H9 (cell line): ENCODE measurements around the gene GSTM3. TPM values are rescaled to one million over a fixed set of nuclear protein-coding genes. Genes with fewer than 3 reads are reported as not detected.

Source experiments
- DNase-seq: peaks from one replicate; pipeline ENCODE4 v3.0.0-alpha.2; 2017
- H2AFZ ChIP-seq: one replicate; pipeline ENCODE4 v1.6.1; 2013; ENCODE audit warnings: mild to moderate bottlenecking, low read length, control low read depth, moderate library complexity
- H2AK5ac ChIP-seq: 2 replicates; pipeline ENCODE4 v1.6.1; 2013; ENCODE audit warnings: low read length, control low read depth, mixed read lengths; ENCODE audit not compliant: insufficient read length
- H2BK120ac ChIP-seq: one replicate; pipeline ENCODE4 v1.6.1; 2013; ENCODE audit warnings: low read depth, mild to moderate bottlenecking, low read length, control low read depth, inconsistent platforms; ENCODE audit not compliant: poor library complexity, severe bottlenecking
- H2BK12ac ChIP-seq: 2 replicates; pipeline ENCODE4 v1.6.1; 2013; ENCODE audit warnings: low read length, control low read depth, mixed read lengths, low read depth; ENCODE audit not compliant: insufficient read length
- H2BK15ac ChIP-seq: 2 replicates; pipeline ENCODE4 v1.6.1; 2013; ENCODE audit warnings: low read depth, low read length, control low read depth
- H2BK20ac ChIP-seq: one replicate; pipeline ENCODE4 v1.6.1; 2013; ENCODE audit warnings: low read depth, mild to moderate bottlenecking, low read length, control low read depth, inconsistent platforms; ENCODE audit not compliant: poor library complexity, severe bottlenecking
- H2BK5ac ChIP-seq: 2 replicates; pipeline ENCODE4 v1.6.1; 2013; ENCODE audit warnings: low read length, control low read depth, mixed read lengths; ENCODE audit not compliant: insufficient read length
- H3K14ac ChIP-seq: 2 replicates; pipeline ENCODE4 v1.6.1; 2013; ENCODE audit warnings: low read length, control low read depth; ENCODE audit not compliant: insufficient read depth
- H3K18ac ChIP-seq: 2 replicates; pipeline ENCODE4 v1.6.1; 2013; ENCODE audit warnings: low read depth, mild to moderate bottlenecking, mixed read lengths, low read length, control low read depth; ENCODE audit not compliant: insufficient read length
- H3K23ac ChIP-seq: 2 replicates; pipeline ENCODE4 v1.6.1; 2013; ENCODE audit warnings: low read length, control low read depth, mixed read lengths, low read depth; ENCODE audit not compliant: insufficient read length
- H3K23me2 ChIP-seq: 2 replicates; pipeline ENCODE4 v1.6.1; 2013; ENCODE audit warnings: low read depth, mild to moderate bottlenecking, mixed read lengths, low read length, control low read depth; ENCODE audit not compliant: insufficient read length, poor library complexity, severe bottlenecking
- H3K27ac ChIP-seq: 2 replicates; pipeline ENCODE4 v1.5.1; 2013; ENCODE audit warnings: low read length, control low read depth, mixed read lengths, low read depth; ENCODE audit not compliant: insufficient read length
- H3K27me3 ChIP-seq: 2 replicates; pipeline ENCODE4 v1.6.1; 2013; ENCODE audit warnings: low read length, control low read depth, inconsistent platforms; ENCODE audit not compliant: insufficient read depth
- H3K4ac ChIP-seq: 2 replicates; pipeline ENCODE4 v1.6.1; 2013; ENCODE audit warnings: low read depth, mild to moderate bottlenecking, control low read depth, inconsistent platforms, low read length, moderate library complexity
- H3K4me1 ChIP-seq: 2 replicates; pipeline ENCODE4 v1.6.1; 2013; ENCODE audit warnings: low read length, control low read depth, inconsistent platforms; ENCODE audit not compliant: insufficient read depth
- H3K4me2 ChIP-seq: 2 replicates; pipeline ENCODE4 v1.6.1; 2013; ENCODE audit warnings: low read length, control low read depth, mixed read lengths; ENCODE audit not compliant: insufficient read length, insufficient read depth
- H3K56ac ChIP-seq: 2 replicates; pipeline ENCODE4 v1.6.1; 2013; ENCODE audit warnings: low read depth, mild to moderate bottlenecking, mixed read lengths, low read length, control low read depth; ENCODE audit not compliant: insufficient read length
- H3K79me1 ChIP-seq: 2 replicates; pipeline ENCODE4 v1.6.1; 2013; ENCODE audit warnings: low read depth, mild to moderate bottlenecking, moderate library complexity, low read length, control low read depth, inconsistent platforms; ENCODE audit not compliant: insufficient read depth, poor library complexity, severe bottlenecking
- H3K79me2 ChIP-seq: 2 replicates; pipeline ENCODE4 v1.6.1; 2013; ENCODE audit warnings: low read length, control low read depth, inconsistent platforms; ENCODE audit not compliant: insufficient read depth
- H3K9ac ChIP-seq: 2 replicates; pipeline ENCODE4 v1.6.1; 2013; ENCODE audit warnings: low read length, control low read depth, mixed read lengths; ENCODE audit not compliant: insufficient read length; ENCODE audit errors: extremely low read depth
- H3K9me3 ChIP-seq: one replicate; pipeline ENCODE4 v1.6.1; 2013; ENCODE audit warnings: low read depth, low read length, inconsistent platforms; ENCODE audit not compliant: control insufficient read depth
- H3T11ph ChIP-seq: one replicate; pipeline ENCODE4 v1.6.1; 2013; ENCODE audit warnings: mild to moderate bottlenecking, low read length, control low read depth, inconsistent platforms
- H4K20me1 ChIP-seq: one replicate; pipeline ENCODE4 v1.6.1; 2013; ENCODE audit not compliant: control insufficient read depth, insufficient read length, insufficient read depth
- H4K5ac ChIP-seq: 2 replicates; pipeline ENCODE4 v1.6.1; 2013; ENCODE audit warnings: low read depth, mild to moderate bottlenecking, mixed read lengths, low read length, control low read depth; ENCODE audit not compliant: insufficient read length
- H4K8ac ChIP-seq: replicated peaks from 2 replicates; pipeline ENCODE4 v1.6.1; 2013; ENCODE audit warnings: low read length, control low read depth, mixed read lengths, low read depth; ENCODE audit not compliant: insufficient read length
- H4K91ac ChIP-seq: 2 replicates; pipeline ENCODE4 v1.6.1; 2013; ENCODE audit warnings: low read depth, mild to moderate bottlenecking, moderate library complexity, mixed read lengths, low read length, control low read depth; ENCODE audit not compliant: insufficient read length
- H3K27ac Mint-ChIP-seq, 3 experiments: 2 replicates in 2 of 3; 3 replicates in 1 of 3; pipeline ENCODE4 v1.8.0; 2020 to 2021; ENCODE audit warnings: mixed read lengths in 3 of 3, mild to moderate bottlenecking in 1 of 3, moderate library complexity in 1 of 3
- H3K27me3 Mint-ChIP-seq: 2 replicates; pipeline ENCODE4 v1.8.0; 2021; ENCODE audit warnings: low read depth, mild to moderate bottlenecking, moderate library complexity, mixed read lengths
- H3K36me3 Mint-ChIP-seq, 3 experiments: 2 replicates in 2 of 3; 3 replicates in 1 of 3; pipeline ENCODE4 v1.8.0; 2020 to 2021; ENCODE audit warnings: low read depth in 3 of 3, mixed read lengths in 3 of 3; ENCODE audit not compliant: insufficient read depth in 1 of 3
- H3K4me1 Mint-ChIP-seq, 2 experiments: 2 replicates each; pipeline ENCODE4 v1.8.0; 2020; ENCODE audit warnings: mixed read lengths in 2 of 2
- H3K4me3 Mint-ChIP-seq, 2 experiments: 2 replicates in 1 of 2; 3 replicates in 1 of 2; pipeline ENCODE4 v1.8.0; 2020 to 2021; ENCODE audit warnings: mild to moderate bottlenecking in 2 of 2, mixed read lengths in 2 of 2, moderate library complexity in 1 of 2
- H3K9me3 Mint-ChIP-seq, 2 experiments: 2 replicates in 1 of 2; 3 replicates in 1 of 2; pipeline ENCODE4 v1.8.0; 2020; ENCODE audit warnings: mild to moderate bottlenecking in 2 of 2, mixed read lengths in 2 of 2, moderate library complexity in 1 of 2
- CTCF ChIP-seq: fragments of 200-600 bp; sonication (generic); conservative IDR thresholded peaks from 3 replicates; pipeline ENCODE4 v1.8.0; 2021; ENCODE audit warnings: antibody characterized with exemption, mild to moderate bottlenecking
- WGBS: extraction: QIAGEN DNeasy Blood & Tissue Kit; methylation state at CpG from one replicate; pipeline ENCODE4 v1.1.7; 2013; ENCODE audit warnings: missing lambda C conversion rate, low lambda C conversion rate, mixed read lengths; ENCODE audit not compliant: insufficient read length; ENCODE audit errors: extremely low coverage; 5-methylcytosine and 5-hydroxymethylcytosine counted together
- total RNA-seq: library from RNA; stranded (reverse); gene quantifications from 2 replicates; pipeline ENCODE4 v1.2.1, GENCODE V29; 2021

GSTM3 gene
- total RNA-seq, 1 experiment from 2014 or later, result 3.5 TPM

GRCh38 chr1:109777980-109778625, 37.3 kb upstream of the GSTM3 start:
- H3K4me1 ChIP-seq, result no peaks in the 10 kb centered on the region
- H3K4ac ChIP-seq, result no peak overlapping the region
- H3K9me3 ChIP-seq, result no peaks in the 10 kb centered on the region
- no peak overlapping the region for H3K18ac ChIP-seq
- no peak overlapping the region for H3K23ac ChIP-seq
- no peak overlapping the region for H3K27ac Mint-ChIP-seq
- no peak overlapping the region for H3K4me3 Mint-ChIP-seq
- no peak overlapping the region for H2BK12ac ChIP-seq
- H2AFZ ChIP-seq, result no peak overlapping the region
- H3K79me2 ChIP-seq, result no peaks in the 10 kb centered on the region
- no peak overlapping the region for H3K14ac ChIP-seq
- no peaks in the 10 kb centered on the region for H4K20me1 ChIP-seq
- H2AK5ac ChIP-seq, result no peak overlapping the region
- H3K27ac ChIP-seq, result no peak overlapping the region
- TF ChIP-seq CTCF, result no peak
- no peak for DNase-seq
- H3K23me2 ChIP-seq, result no peaks in the 10 kb centered on the region
- H2BK20ac ChIP-seq, result no peak overlapping the region
- peaks cover 16% of the 10 kb centered on the region for H3K27me3 Mint-ChIP-seq
- peaks cover 3% of the 10 kb centered on the region; the same call in 1 of the 2 replicates for H3K27me3 ChIP-seq
- H4K5ac ChIP-seq, result no peak overlapping the region
- no peak overlapping the region for H2BK15ac ChIP-seq
- no peak overlapping the region for H3T11ph ChIP-seq
- H2BK120ac ChIP-seq, result no peak overlapping the region
- no peak overlapping the region for H3K9ac ChIP-seq
- no peaks in the 10 kb centered on the region for H3K79me1 ChIP-seq
- no CpG with 5 or more reads among the region's 9 CpGs for WGBS
- H3K4me2 ChIP-seq, result no peak overlapping the region
- H3K4me1 Mint-ChIP-seq, result peaks cover 19% of the 10 kb centered on the region in 2 experiments
- no peak overlapping the region for H2BK5ac ChIP-seq
- no peak overlapping the region for H4K8ac ChIP-seq
- peaks cover 2 to 10% of the 10 kb centered on the region in 2 experiments; a peak in 3 of 5 replicates for H3K9me3 Mint-ChIP-seq
- H3K36me3 Mint-ChIP-seq, result peaks cover 0 to 8% (median 0%) of the 10 kb centered on the region in 3 experiments; a peak in 3 of 7 replicates
- no peak overlapping the region for H3K56ac ChIP-seq
- H4K91ac ChIP-seq, result no peak overlapping the region
